Lower leg skin (tissue), 3 donors: Measurements from ENCODE around the gene ARHGDIG.

ENCODE experiments used
- CTCF ChIP-seq, 3 donors: fragments of 450-650 bp; IDR thresholded peaks; one replicate each; pipeline ENCODE4 v1.5.1; 2016; ENCODE audit warnings: antibody characterized with exemption in 3 of 3, mild to moderate bottlenecking in 3 of 3, moderate library complexity in 2 of 3
- POLR2A ChIP-seq, 2 donors: fragments of 450-650 bp; IDR thresholded peaks; one replicate each; pipeline ENCODE4 v1.6.1; 2016 to 2017; ENCODE audit warnings: antibody characterized with exemption in 2 of 2, mild to moderate bottlenecking in 1 of 2, moderate library complexity in 1 of 2

DNA sequence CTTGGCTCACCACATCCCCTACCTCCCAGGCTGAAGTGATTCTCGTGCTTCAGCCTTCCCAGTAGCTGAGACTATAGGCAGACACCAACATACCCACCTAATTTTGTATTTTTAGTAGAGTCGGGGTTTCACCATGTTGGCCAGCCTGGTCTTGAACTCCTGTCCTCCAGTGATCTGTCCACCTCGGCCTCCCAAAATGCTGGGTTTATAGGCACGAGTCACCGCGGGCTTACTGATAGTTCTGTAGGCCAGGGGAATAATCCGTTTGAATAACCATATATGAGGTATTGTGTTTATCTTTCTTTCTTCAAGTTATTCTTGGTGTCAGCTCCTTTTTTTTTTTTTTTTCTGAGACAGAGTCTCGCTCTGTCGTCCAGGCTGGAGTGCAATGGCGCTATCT, 38.1 kb upstream of the ARHGDIG start:
- no peak for TF ChIP-seq CTCF (IDR thresholded peaks at IDR 0.05)
- no peak for TF ChIP-seq POLR2A (IDR thresholded peaks at IDR 0.05)
